NCI-H69 (cell line): ENCODE measurements around the gene TNNC2.

Experiments
- DNase-seq: peaks from one replicate; lab custom pipeline; 2025; lab: John Stamatoyannopoulos, UW

TNNC2 gene

GRCh38 chr20:45848969-45849582 lies 22.0 kb upstream of the TNNC2 start:
- DNase-seq = no peak

GRCh38 chr20:45848421-45848820 lies 21.3 kb upstream of the TNNC2 start:
- no peak for DNase-seq

- DNase-seq = no peak
These were observed 18.3 kb upstream of the TNNC2 start for GRCh38 chr20:45845452-45845851.

GRCh38 chr20:45843506-45843905 lies 16.4 kb upstream of the TNNC2 start:
- no peak for DNase-seq

GRCh38 chr20:45842169-45842812 lies 15.2 kb upstream of the TNNC2 start:
- DNase-seq = peak; percentile 9

- DNase-seq = no peak
These were observed 14.5 kb upstream of the TNNC2 start for GRCh38 chr20:45841407-45842129.

- no peak for DNase-seq
These were observed 13.6 kb upstream of the TNNC2 start for GRCh38 chr20:45840700-45841198.

GRCh38 chr20:45836841-45837240 lies 9.7 kb upstream of the TNNC2 start:
- peak; percentile 61 for DNase-seq

GRCh38 chr20:45835825-45836224 lies 8.7 kb upstream of the TNNC2 start:
- no peak for DNase-seq

- no peak for DNase-seq
These were observed 8.2 kb upstream of the TNNC2 start for GRCh38 chr20:45835329-45835765.

- no peak for DNase-seq
These were observed 7.7 kb upstream of the TNNC2 start for GRCh38 chr20:45834797-45835161.

GRCh38 chr20:45833883-45834796 lies 7.0 kb upstream of the TNNC2 start:
- DNase-seq = peak; percentile 53

- peak; percentile 57 for DNase-seq
These were observed 6.1 kb upstream of the TNNC2 start, which contains the start of gene SNX21 for GRCh38 chr20:45833030-45833882. Gene SNX21 (plus strand): TSS chr20:45833799. CDS start chr20:45833920, 121 bp downstream.

GRCh38 chr20:45832619-45833018 lies 5.5 kb upstream of the TNNC2 start:
- DNase-seq = no peak

GRCh38 chr20:45829673-45830106 lies 2.6 kb upstream of the TNNC2 start:
- peak; percentile 8 for DNase-seq

- no peak for DNase-seq
These were observed 1.5 kb upstream of the TNNC2 start for GRCh38 chr20:45828589-45828988.

- DNase-seq = no peak
These were observed 600 bp upstream of the TNNC2 start for GRCh38 chr20:45827712-45828111.

- DNase-seq = peak; percentile 17
These were observed 612 bp downstream of the TNNC2 start for GRCh38 chr20:45826381-45827019.

- peak; percentile 18 for DNase-seq
These were observed 2.9 kb downstream of the TNNC2 start for GRCh38 chr20:45823949-45824835.
